NCI-H510A (cell line): Measurements from ENCODE around the gene NME2.

Experiments used
- DNase-seq: peaks from one replicate; lab custom pipeline; 2025; lab: John Stamatoyannopoulos, UW

Gene NME2

DNA sequence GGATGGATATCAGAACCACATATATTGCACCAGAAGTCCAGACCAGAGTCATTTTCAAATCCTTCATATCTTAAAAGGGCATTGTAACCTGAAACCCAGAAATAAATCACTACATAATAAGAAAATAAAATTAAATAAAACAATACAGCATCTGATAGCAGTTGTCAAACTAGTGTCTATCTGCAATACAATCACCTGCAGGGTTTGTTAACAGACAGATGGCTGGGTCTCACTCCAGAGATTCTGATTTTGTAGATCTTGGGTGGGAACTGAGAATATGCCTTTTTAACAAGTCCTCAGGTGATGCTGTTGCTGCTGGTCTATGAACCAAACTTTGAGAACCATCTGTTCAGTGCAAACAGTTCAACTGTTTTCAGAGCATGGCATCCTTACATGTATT, 37.6 kb downstream of the NME2 start:
- DNase-seq, result no peak

DNA sequence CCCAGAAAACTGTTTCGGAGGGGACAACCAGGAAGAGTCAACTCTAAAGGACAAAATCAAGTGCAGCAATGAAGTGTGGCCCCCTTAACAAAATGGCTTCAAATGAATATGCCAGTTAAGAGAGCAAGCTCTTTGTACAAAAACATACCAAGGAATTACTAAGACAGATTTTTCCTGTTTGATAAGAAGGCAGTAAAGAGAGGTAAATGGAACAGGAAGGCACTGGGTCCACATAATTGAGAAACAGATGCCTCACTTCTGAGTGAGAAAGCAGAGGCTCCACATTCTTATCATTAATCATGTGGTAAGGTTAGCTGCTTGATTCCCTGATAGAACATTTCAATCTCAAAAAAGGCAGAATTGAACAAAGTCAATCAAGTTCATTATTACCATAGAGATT, 48.7 kb downstream of the NME2 start:
- no peak for DNase-seq

DNA sequence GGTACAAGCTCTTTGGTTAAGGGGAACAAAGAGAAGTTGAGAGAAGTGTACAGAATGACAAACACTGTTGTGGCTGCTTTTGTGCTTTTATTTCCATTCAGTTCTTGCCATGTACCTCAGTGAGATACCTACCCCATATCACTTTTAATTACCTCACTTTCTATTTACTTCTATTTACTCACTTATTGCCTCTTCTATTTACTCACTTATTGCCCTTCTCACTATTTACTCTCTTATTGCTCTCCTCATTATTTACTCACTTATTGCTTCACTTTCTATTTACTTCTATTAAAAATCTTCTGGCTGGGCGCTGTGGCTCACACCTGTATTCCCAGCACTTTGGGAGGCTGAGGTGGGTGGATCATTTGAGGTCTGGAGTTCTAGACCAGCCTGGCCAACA, 51.7 kb downstream of the NME2 start:
- DNase-seq, result no peak

DNA sequence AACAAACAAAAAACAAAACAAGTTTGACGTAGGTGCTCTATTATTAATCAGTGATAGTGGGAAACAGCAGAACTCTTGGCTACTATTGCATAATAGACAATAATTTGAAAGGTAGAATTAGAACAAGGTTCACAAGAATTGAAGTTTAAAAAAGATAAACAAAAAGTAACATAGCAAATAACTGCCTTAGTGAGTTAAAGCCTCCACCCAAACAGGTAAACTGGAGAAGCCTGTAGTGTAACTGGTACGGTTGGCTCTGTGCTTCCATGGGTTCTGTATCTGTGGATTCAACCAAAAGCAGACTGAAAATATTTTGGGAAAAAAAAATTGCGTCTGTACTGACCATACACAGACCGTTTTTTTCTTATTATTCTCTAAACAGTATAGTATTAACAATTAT, 55.1 kb downstream of the NME2 start:
- no peak for DNase-seq
